HG03354 (cell line): ENCODE results near the gene GPX6.
"Not testable (repeated sequence)": the region's sequence is repeated elsewhere in the genome, so short reads cannot be mapped to it uniquely, and the experiment has no call there.

Source experiments
- ATAC-seq: cut with Tn5 transposase; IDR thresholded peaks from one replicate; pipeline ENCODE4 v1.9.1; 2021; ENCODE audit warnings: mild to moderate bottlenecking; ENCODE audit not compliant: unreplicated experiment, poor library complexity, severe bottlenecking

Gene GPX6

DNA sequence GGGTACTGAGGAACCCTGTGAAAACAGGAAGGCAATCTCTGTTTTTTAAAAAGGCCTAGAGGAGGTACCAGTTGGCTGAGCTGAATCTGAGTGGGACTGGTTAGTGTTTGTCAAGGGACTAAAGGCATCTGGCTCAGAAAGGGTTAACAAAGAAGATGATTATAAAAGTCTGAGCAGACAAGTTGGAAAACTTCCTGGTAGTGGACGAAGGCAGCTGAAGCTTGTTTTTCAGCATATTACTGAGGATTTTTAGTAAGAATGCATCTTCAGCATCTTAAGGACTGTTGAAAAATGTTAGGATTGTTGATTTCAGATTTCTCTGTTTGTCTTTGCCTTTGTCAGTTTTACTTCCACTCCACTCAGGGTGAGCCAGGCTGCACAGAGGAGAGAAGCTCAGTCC, 15.2 kb upstream of the GPX6 start:
- no peak for ATAC-seq

DNA sequence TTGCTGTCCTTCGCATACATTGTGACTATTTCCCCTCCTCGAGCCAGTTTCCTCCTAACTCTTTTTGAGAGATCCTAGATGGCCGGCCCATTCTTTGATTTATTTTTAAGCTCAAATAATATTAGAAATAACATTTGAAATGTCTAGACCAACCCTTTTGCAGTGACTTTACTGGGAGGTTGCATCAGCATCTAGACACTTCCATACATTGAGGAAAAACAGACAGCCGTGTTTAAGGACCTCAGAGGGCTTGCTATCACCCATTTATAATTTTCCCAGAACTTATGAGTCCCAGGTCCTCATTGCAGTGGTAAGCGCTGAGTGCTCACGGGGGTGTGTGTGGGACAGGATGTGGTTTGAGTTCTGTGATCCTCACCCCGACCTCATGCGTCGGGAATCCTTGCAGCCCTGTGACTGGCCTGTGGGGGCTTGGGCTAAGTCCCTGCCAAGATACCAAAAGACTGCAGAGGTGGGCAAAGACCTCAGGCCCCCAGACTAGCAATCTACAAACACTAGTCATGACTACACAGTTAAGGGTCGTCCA, 10.0 kb upstream of the GPX6 start, which contains the start of gene GPX5:
Gene GPX5 (plus strand): TSS at position 386 of the 544 bp plus-strand sequence. CDS start 133 bp downstream, at position 519.
- ATAC-seq = no peak

DNA sequence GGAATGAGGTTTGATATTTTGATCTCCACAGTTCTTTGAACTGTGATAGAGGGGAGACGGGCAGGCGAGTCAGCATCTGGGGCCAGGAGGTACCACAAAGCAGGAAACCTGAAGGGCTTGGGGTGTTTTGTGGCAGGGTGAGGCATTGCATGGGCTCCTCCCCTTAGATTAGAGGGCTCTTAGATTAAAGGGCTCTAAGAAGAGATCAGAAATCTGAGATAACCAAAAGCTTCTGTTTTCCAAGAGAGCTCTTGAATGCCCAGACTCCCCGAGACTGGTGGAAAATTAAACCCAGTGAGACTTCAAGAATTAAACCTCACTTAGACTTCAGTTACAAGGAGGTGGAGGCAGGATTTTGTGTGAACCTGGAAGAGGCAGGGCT, 7.6 kb upstream of the GPX6 start:
- no peak for ATAC-seq

DNA sequence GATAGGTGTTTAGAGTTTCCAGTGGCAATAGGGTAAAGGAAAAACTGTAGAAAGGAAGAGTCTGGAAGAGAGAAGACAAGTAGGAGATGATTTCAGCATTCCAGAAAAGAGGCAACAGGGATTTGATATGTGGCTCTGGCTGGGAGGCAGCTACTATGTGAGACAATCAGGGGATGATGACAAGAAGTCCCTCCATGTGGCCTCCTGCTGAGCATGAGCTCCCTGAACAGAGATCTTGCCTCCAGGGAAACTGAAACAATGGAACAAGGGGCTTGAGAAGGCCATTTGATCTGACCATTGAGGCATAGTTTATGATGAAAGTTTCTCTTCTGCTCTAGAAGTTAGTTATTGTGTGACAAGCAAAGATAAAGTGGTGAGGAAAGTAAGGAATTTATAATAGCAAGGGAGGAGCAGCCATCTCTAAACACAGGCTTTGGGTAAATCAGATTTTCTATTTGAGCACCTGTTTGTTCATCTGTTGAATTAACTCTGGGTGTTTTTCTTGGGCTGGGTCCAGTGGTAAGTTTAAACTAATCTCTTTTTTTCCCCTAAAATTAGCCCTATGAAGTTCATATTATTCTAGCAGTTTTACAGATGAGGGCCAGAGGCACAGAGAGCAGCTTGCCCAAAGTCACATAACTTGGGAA, 7.1 kb upstream of the GPX6 start:
- no peak for ATAC-seq

GRCh38 chr6:28517964-28518363, 2.4 kb upstream of the GPX6 start:
- no peak for ATAC-seq

GRCh38 chr6:28512387-28512786, 3.2 kb downstream of the GPX6 start:
- ATAC-seq = not testable (repeated sequence)

DNA sequence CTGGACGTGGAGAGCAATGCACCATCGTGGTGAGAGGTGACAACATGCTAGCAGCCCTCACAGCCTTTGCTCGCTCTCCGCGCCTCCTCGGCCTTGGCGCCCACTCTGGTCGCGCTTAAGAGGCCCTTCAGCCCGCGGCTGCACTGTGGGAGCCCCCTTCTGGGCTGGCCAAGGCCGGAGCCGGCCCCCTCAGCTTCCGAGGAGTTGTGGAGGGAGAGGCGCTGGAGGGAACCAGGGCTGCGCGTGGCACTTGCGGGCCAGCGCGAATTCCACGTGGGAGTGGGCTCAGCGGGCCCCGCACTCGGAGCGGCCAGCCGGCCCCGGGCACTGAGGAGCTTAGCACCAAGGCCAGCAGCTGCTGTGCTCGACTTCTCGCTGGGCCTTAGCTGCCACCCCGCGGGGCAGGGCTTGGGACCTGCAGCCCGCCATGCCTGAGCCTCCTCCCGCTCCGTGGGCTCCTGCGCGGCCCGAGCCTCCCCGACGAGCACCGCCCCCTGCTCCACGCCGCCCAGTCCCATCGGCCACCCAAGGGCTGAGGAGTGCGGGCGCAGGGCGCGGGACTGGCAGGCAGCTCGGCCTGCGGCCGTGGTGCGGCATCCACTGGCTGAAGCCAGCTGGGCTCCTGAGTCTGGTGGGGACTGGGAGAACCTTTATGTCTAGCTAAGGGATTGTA, 3.8 kb downstream of the GPX6 start:
- no peak for ATAC-seq

GRCh38 chr6:28506807-28507475, 8.7 kb downstream of the GPX6 start:
- ATAC-seq = no peak

DNA sequence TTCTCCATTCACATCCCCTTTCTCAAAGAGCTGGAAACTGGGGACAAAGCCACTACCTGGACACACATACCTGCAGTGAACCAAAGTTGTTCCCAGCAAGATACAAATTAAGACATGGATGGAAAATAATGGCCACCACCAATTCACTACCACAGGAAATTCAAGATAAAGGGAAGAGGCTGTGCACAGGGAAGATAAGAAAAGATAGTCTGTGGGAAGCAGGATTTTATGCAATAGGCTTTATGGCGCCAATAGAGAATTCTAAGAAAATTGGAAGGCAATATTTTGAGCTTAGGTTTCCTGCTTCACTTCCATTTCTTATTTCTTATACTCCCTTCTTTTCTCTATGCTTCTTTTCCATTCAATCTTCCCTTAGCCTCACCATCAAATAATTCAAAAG, 9.9 kb downstream of the GPX6 start:
- ATAC-seq = no peak

GRCh38 chr6:28502709-28503305, 12.8 kb downstream of the GPX6 start:
- ATAC-seq = not testable (repeated sequence)

DNA sequence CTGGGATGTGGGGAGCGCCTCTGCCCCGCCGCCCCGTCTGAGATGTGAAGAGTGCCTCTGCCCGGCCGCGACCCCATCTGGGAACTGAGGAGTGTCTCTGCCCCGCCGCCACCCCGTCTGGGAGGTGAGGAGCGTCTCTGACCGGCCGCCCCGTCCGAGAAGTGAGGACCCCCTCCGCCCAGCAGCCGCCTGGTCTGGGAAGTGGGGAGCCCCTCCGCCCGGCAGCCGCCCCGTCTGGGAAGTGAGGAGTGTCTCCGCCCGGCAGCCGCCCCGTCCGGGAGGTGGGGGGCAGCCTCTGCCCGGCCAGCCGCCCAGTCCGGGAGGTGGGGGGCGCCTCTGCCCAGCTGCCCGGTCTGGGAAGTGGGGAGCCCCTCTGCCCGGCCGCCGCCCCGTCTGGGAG, 13.5 kb downstream of the GPX6 start:
- ATAC-seq = not testable (repeated sequence)

DNA sequence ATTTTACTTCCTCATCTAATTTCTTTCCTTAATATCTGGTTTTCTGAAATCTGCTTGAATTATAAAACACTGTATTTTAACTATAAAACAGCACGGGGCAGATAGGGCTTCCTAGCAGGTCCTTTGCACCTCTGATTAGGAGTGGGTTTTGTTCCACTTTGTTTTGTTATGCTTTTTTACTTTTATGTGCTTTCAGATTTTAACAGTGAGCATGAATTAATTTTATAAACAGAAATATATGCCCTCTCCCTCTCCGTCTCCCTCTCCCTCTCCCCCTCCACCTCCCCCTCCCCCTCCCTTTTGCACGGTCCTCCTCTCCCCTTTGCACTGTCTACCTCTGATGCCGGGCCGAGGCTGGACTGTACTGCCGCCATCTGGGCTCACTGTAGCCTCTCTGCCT, 14.3 kb downstream of the GPX6 start:
- ATAC-seq = no peak

GRCh38 chr6:28497893-28498292, 17.7 kb downstream of the GPX6 start:
- ATAC-seq = no peak

DNA sequence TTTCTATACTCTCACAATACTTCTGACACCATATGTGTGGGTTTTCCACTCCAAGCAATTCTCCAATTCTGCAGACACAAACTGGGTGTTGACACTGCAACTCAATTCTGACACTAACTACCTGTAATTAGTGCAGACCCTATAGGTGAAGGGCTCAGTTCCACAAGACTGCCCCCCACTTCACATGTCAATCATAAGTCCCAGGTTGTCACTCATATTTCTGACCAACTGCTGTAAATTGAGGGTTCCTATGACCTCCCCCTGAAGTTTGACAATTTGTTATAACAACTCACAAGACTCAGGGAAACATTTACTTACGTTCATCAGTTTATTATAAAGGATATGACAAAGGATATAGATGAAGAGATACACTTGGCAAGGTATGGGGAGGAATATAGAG, 18.3 kb downstream of the GPX6 start:
- ATAC-seq = no peak

DNA sequence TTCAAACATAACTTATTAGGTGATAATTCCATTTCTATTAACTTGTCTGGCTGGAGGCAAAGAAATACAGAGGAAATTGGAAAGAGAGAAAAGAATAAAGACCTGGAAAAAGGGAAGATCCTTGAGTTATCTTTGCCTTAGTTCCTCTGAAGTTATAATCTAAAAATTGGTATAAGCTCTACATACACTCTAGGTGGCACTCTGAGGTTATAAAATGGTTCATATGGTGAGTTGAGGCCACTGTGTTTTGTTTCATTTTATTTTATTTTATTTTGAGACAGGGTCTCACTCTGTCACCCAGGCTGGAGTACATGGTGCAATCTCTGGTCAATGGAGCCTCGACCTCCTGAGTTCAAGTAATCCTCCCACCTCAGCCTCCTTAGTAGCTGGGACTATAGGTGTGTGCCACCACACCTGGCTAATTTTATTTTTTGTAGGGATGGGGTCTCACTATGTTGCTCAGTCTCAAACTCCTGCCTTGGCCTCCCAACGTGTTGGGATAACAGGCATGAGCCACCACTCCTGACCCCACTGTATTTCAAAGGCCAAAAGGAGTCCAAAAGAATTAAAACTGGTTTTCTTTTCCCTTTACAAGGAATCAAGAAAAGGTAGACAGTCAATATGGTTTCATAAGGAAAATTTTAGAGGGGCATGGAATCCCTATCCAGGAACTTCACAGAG, 19.4 kb downstream of the GPX6 start:
- no peak for ATAC-seq

- ATAC-seq = no peak
These were observed 23.6 kb downstream of the GPX6 start for GRCh38 chr6:28491984-28492317.

DNA sequence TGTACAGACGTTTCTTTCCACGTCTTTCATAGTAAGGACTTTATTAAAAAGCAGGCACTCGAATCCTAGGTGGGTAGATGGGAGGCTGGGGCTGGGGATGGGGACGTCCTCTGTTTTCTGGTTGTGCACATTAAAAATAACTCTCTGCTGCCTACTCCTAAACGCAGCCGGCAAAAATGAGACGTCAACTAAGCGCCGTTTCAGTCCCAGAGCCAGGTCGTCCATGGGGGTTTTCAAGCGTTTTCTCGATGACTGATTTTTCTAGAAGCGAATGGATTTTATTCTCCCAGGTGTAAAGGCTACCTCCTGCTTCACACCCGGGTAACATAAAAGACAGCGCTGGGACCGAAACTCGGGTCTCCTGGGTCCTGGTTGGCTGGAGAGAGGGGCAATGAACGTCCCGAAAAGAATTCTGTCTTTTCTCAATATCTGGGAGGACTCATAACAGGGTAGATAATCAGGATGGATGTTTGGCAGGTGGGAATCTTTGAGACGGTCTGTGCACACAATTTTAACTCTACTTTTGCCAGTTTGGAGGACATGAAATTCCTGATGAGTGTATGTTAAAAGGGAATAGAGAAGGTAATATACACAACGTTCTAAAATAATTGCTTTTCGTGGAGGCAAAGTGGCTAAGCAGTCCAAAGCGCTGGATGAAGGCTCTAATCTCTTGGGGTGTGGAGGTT, 25.2 kb downstream of the GPX6 start:
- no peak for ATAC-seq

DNA sequence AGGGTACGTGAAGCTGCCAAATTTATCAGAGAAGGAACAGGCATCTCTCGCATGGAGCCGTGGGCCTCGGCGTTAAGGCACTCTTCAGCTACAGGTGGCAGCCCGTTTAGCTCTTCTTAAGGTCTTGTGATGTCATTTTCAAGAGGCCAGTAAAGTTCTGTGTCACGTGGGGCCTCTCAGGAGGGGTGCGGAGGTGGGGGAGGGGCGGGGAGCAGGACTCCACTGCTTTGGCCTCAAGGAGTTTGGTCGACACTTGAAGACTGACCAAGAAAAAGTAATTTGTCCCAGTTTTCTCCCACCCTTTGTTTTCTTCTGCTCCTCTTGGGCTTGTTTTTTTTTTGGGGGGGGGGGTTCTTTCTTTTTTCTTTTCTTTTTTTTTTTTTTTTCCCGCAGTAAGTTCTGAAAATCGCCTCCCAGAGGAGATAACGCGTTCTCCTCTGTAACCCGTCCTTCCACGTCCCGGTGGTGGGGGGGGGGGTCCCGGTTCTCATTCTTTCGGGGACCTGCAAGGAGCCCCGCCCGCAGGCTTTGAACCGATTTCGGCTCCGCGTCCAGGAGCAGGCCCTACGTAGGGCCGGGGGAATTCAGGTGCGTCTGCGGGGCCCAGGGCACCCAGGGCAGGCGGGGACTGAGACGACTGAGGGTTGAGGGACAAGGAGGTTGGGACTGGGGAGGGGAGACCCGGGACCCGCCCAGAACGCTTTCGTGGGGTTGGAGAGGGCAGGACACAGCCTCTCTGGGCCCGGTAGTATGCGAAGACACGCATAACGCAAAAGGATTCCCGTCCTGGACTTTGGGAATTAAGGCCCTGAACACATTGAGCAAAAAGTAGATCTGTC, 26.0 kb downstream of the GPX6 start:
- ATAC-seq = peak; percentile 77
